Stimulated activated CD4-positive, alpha-beta T cell treated with anti-CD3 and anti-CD28 coated beads, TNF-alpha, amount 100 ng/mL, for 48 hours (primary cell): ENCODE results near the gene MMP11.
A peak's percentile ranks its signal among the peaks of the same experiment; 100 is the strongest.

Experiments
- DNase-seq, 3 donors: peaks; one replicate each; pipeline ENCODE4 v3.0.0-alpha.2; 2020; ENCODE audit warnings: low read depth in 3 of 3

Gene MMP11

DNA sequence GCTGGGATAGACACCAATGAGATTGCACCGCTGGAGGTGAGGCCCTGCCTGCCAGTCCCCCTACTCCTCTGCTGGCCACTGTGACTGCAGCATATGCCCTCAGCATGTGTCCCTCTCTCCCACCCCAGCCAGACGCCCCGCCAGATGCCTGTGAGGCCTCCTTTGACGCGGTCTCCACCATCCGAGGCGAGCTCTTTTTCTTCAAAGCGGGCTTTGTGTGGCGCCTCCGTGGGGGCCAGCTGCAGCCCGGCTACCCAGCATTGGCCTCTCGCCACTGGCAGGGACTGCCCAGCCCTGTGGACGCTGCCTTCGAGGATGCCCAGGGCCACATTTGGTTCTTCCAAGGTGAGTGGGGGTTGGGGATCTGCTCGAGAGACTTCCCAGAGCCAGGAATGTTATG, 8.4 kb downstream of the MMP11 start:
- no peak for DNase-seq

DNA sequence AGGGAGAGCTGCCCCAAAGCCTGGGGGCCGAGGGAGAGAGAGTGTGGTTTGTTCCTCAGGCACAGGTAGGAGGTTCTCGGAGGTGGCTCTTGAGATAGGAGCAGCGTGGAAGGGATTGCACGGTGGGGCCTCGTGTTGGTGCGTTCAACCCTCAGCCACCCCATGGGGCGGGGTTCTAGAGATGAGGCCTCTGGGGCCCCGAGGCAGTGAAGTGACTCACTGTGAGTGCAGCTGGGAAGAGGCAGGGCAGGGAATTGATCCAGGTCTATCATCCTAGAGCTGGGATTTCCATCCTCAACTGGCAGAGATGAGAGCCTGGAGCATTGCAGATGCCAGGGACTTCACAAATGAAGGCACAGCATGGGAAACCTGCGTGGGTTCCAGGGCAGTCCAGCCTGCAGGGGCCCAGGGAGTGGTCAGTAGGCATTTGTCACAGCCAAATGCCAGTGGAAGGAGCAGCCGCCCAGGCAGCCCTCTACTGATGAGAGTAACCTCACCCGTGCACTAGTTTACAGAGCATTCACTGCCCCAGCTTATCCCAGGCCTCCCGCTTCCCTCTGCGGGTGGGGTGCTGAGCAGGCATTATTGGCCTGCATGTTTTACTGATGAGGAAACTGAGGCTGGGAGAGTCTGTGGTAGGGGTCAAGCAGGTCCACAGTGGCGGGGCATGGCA, 9.0 kb downstream of the MMP11 start:
- DNase-seq: no peak

DNA sequence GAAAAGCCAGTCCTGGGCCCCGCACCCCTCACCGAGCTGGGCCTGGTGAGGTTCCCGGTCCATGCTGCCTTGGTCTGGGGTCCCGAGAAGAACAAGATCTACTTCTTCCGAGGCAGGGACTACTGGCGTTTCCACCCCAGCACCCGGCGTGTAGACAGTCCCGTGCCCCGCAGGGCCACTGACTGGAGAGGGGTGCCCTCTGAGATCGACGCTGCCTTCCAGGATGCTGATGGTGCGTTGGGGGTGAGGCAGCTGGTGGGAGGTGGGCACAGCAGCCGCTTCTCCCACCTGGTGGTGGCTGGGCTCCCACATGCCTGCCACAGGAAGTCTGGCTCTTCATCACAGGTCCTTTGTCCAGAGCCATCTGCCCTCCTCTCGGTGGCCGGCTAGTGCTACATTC, 9.6 kb downstream of the MMP11 start:
- DNase-seq: no peak

DNA sequence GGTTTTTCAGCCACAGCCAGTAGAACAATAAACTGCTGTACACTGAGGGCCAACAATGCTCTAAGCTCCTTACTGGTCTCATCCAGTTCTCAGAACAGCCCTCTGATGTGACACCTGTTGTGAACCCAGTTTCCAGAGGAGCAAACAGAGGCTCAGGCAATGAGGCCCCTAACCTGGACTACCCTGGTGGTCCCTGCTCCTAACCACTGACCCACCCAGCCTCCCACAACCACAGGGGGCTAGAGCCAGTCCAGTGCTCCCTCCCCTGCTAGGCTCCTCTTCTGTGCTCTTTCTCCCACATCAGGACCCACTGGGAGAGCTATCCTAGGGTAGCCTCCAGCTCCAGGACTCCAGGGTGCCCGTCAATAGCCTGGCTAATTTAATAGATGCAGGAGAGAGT, 10.1 kb downstream of the MMP11 start:
- no peak for DNase-seq

DNA sequence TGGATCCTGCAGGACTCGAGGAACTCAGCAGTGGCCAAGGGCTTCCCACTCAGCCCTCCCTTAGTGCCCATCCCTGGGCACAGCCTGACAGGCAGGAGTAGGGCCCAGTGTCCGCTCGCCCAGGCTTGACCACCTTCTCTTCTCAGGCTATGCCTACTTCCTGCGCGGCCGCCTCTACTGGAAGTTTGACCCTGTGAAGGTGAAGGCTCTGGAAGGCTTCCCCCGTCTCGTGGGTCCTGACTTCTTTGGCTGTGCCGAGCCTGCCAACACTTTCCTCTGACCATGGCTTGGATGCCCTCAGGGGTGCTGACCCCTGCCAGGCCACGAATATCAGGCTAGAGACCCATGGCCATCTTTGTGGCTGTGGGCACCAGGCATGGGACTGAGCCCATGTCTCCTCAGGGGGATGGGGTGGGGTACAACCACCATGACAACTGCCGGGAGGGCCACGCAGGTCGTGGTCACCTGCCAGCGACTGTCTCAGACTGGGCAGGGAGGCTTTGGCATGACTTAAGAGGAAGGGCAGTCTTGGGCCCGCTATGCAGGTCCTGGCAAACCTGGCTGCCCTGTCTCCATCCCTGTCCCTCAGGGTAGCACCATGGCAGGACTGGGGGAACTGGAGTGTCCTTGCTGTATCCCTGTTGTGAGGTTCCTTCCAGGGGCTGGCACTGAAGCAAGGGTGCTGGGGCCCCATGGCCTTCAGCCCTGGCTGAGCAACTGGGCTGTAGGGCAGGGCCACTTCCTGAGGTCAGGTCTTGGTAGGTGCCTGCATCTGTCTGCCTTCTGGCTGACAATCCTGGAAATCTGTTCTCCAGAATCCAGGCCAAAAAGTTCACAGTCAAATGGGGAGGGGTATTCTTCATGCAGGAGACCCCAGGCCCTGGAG, 10.9 kb downstream of the MMP11 start:
- no peak for DNase-seq

DNA sequence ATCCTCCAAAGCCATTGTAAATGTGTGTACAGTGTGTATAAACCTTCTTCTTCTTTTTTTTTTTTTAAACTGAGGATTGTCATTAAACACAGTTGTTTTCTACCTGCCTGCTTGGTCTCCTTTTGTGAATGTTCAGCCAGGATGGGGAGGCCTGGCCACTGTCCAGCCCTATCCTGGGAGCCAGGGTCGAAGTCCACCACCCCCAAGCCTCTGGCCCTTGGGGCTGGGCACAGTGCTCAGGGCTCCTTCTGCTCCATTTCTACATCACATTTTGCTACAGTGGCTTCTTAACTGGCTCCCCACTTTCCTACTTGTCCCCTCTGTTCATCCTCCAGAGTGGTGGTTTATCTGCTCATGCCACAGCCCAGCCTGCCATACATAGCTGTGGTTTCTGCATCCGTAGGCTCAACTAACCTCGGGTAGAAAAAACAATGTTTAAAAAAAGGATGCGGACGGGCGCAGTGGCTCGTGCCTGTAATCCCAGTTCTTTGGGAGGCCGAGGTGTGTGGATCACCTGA, 11.6 kb downstream of the MMP11 start:
- no peak for DNase-seq

DNA sequence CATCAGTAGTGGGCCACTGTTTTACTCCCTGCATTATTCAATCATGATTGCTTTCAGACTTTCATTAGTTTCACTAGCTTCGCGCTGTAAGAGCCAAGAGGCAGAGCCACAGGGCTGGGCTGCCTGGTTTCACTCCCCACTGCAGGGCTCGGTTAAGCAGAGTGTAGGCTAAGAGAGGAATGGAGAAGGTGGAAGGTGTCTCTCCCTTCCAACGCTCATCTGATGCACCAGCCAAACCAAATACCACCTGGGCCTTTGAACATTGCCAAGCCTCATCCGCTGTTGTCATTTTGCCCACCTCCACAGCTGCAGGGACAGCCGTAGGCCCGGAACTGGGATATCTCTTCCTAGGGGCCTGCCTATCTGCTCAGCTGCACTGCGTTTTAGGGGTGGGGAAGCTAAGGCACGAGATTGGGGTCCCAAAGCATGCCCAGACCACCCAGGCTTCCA, 13.6 kb downstream of the MMP11 start:
- no peak for DNase-seq

DNA sequence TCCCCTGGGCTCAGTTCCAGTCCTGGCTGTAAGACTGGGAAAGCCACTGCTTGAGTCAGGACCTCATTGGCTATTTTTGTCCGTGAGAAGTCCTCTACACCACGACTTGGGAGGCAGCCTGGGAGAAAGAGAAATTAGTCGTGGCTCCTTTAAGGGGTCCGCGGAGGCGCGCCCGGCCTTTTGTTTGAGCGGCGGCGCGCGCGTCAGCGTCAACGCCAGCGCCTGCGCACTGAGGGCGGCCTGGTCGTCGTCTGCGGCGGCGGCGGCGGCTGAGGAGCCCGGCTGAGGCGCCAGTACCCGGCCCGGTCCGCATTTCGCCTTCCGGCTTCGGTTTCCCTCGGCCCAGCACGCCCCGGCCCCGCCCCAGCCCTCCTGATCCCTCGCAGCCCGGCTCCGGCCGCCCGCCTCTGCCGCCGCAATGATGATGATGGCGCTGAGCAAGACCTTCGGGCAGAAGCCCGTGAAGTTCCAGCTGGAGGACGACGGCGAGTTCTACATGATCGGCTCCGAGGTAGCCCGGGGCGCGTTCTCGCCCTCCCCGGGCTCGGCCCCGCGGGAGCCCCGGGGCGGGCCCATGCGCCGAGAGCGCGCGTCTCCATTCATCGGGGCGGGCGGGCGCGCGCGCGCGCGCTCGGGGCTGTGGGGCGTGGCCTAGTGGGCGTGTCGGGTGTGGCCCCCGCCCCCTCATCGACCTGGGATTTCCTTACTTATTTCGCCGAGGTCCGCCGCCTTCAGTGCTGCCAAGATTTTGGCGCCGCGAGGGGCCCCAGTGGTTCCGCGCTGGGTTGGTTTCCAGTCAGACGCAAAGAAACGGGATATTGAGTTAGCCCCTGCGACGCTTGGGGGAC, 14.3 kb downstream of the MMP11 start, which contains the start of gene SMARCB1:
SMARCB1 (plus strand) TSS at position 215 of the 848 bp plus-strand sequence; CDS start at position 419, 204 bp downstream.
- peak; percentile 77 to 88 (median 80) for DNase-seq

DNA sequence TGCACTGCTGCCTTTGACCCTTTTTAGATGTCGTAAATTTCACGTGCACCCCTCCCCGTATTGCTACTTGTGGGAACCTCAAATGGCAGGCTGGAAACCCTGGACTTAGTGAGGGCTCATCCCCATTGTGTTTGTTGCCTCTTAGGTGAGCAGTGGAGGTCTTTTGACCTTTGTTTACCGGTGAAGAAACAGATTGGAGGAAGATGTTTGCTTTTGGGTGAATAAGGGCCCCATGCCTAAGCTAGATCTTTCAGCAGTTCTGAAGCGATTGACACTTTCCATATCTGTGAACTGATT, 14.9 kb downstream of the MMP11 start:
- no peak for DNase-seq

DNA sequence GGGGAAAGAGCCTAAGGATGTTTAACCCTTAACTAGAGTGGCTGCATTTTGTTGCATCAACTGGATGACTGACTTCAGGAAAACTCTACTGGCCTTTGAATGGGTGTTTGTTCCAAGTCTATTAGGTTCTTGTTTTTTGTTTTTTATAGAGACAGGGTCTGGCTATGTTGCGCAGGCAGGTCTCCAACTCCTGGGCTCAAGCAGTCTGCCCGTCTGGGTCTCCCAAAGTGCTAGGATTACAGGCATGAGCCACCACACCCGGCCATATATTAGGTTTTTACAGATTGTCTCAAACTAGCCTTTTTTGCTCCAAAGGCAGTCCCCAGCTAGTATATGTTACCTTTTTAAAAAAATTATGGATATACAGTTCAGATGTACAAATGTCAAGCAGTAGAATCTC, 15.3 kb downstream of the MMP11 start:
- no peak for DNase-seq

DNA sequence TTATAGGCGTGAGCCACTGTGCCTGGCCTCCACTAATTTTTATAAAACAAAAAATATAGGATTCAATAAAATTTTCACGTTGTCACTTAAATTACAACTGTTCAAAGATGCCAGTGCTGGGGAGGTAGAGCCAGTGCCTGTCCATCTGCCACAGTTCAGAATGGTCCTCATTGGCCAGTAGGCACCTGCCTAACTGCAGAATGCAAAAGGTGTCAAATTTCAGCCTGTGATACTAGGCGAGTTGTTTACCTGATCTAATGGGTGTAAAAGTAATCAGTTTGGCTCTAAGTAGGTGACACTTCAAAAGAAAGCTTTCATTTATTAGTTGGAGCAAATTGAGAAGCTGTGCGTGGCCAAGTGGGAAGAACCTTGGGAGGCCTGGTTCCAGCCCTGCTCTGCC, 16.5 kb downstream of the MMP11 start:
- DNase-seq: no peak

DNA sequence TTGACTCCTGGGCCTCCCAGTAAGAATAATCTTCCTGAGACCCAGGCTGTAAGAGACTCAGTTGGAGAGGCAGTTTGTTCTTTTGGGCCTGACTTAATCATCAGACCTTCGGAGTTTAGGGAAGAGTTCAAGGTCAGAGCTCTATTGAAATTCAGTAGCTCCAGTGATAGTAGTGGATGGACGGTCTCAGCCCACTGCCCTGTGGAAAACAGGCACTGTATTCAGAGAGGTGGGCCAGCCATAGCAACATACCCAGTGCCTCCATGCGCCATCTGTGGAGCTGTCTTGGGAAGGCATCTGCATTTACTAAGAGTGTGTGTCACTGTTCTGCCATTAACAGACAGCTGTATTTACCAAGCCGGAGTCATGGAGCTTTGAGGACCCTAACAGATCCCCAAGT, 17.0 kb downstream of the MMP11 start:
- DNase-seq: no peak

DNA sequence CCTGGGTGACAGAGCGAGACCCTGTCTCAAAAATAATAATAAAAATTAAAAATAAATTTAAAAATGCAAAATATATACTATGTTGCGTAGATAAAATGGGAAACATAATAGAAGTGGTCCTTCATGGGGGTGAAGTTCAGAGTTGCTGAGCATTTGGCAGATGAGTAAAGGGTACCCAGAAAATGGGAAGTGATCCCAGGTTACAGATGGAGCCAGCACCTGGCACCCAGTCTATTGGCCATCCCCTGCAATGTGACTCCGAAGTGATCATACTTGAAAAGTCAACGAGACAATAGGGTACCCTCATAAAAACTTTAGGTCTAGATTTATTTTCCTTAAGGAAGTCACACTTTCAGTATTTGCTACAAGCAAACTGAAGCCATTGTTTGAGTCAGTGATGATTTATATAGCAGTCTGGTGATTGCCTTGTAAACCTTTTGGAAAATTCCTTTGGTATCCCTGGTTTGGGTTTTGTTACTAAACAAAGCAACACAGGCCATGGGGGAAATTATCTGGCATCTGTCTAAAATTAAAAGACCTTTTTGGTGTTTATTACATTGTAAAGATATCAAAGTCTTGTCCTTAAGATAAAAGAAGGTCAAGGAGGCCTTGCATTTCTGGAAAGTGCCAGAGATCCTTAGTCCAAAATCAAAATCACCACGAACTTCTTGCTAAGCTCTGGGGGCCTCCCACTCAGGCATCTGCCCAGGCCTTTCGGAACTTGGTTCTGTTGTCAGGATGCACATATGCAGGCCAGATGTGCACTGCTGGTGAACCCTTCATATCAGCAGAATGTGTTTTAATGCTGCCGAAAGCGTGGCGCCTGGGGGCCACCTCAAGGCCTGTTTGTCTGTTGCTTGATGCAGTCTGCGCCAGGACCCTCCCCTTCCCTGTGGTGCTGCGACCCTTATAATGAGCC, 18.4 kb downstream of the MMP11 start:
- DNase-seq: no peak

DNA sequence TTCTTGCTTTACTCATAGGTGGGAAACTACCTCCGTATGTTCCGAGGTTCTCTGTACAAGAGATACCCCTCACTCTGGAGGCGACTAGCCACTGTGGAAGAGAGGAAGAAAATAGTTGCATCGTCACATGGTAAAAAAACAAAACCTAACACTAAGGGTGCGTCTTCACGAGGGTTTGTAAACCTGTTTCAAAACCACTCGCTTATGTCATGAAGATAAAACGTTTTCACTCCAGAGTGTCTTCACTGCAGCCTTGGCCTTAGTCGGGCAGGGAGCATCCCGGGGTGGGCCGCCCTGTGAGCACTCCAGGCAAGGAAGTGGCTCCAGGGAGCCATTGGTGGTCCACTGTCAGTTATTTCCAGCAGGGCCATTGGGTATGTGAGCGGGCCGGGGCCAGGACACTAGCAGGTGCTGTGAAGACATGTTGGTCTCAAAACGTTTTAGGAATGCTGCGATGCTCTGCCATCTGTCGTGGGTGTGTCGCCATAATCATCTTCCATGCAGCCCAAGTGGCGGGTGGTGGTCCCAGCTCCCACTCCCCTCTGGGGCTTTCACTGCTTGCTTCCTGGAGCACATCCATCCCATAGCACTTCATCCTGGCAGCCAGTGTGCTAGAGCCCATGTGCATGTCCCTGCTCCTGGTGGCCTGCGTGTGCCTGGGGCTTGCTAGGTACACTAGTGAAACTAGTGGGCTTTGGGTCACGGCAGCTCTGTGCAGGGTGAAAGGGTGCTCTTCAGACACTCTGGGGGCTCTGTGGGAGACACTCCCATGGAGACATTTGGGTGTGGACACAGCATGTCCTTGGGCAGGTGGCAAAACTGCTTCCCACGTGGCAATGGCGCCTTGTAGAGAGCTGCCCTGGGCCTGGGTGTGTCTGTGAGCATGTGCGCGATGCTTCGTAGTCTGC, 19.3 kb downstream of the MMP11 start:
- no peak for DNase-seq

DNA sequence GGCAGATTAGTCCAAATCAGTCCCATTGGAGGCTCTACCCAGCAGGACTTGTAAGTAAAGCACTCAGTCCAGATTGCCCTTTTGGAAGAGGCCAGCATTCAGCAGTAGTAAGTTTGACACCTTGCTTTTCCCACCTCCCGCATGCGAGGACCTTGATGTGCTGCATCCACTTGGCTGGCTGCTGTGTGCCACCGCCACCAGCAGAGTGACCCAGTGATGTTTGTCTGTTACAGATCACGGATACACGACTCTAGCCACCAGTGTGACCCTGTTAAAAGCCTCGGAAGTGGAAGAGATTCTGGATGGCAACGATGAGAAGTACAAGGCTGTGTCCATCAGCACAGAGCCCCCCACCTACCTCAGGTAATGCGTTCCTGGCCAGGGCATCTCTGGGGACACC, 20.7 kb downstream of the MMP11 start:
- no peak for DNase-seq

DNA sequence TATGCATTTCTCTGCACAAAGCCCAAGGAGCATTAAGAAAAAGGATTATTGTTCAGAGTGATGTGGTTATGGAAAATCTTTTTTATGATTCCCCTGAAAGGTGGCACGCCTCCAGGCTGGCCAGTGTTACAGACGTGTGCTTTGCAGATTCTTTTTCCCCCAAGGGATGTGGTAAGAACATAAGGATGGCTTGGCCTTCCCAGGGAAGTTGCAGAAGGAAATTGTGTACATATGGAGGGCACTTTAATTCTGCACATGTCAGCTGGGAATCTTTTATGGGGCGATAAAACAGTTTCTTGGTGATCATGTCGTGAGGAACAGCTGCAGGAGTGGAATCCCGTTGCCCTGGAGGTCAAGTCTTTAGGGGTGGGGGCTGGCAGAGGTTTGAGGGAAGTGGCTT, 23.8 kb downstream of the MMP11 start:
- no peak for DNase-seq

DNA sequence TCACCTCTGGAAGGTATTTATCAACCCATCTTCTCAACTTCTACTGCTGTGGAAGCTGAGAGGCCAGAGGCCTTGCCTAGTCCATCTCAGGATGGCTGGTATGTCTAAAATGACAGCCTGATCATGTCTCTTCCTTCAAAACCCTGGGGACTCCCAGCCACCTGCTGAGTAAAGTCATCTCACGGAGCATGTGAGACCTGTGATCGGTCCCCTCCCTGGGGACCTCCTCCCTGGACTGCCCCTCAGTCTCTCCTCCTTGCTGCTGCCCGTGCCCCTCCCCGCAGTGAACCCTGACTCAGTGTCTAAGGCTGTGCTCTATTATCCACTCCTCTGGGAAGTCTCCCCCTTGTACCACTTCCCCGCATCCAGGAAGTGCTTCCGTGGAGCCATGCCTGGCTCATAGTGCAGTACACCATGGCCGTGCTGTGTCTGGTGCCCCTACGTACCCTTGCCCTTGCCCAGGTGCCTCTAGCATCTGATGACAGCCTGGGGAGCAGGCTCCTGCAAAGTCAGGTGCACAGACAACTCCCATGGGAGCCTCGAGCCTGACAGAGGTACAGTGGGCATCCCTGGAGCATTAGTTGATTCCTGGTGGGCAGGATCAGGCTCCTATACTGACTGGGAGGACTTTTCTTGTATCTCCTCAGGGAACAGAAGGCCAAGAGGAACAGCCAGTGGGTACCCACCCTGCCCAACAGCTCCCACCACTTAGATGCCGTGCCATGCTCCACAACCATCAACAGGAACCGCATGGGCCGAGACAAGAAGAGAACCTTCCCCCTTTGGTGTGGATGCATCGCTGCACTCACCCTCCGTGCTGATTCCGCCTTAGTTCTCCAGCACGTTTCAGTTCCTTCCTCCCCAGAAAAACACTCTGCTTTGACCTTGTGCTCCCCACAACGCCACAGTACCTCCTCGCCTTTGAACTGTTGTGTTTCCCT, 27.9 kb downstream of the MMP11 start:
- no peak for DNase-seq

DNA sequence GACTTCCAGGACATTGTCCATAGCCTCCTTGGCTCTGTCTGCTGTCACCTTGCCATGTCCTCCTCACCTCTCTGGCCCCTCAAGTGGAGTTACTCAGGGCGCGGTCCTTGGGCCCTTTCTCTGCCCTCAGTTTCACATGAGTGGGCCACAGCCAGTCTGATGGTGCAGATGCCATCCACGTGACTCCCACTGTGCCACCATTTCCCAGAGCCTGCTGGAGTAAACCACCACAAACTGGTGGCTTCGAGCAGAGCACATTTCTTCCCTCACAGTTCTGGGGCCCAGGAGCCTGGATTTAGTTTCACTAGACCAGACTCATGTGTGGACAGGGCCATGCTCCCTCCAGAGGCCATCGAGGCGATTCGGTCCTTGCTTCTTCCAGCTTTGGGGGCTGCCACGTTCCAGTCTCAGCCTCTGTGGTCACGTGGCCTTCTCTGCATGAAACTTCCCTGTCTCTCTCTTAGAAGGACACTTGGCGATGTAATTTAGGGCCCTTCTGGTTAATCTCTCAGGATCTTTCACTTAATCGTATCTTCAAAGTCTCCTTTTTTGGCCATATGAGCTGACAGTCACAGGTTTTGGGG, 28.7 kb downstream of the MMP11 start:
- no peak for DNase-seq
